ENCODE results near the gene MAP3K2.

GRCh38 chr2:127405255-127405610 lies 17.5 kb upstream of the MAP3K2 start:
- TF ChIP-seq, protein P1, sequence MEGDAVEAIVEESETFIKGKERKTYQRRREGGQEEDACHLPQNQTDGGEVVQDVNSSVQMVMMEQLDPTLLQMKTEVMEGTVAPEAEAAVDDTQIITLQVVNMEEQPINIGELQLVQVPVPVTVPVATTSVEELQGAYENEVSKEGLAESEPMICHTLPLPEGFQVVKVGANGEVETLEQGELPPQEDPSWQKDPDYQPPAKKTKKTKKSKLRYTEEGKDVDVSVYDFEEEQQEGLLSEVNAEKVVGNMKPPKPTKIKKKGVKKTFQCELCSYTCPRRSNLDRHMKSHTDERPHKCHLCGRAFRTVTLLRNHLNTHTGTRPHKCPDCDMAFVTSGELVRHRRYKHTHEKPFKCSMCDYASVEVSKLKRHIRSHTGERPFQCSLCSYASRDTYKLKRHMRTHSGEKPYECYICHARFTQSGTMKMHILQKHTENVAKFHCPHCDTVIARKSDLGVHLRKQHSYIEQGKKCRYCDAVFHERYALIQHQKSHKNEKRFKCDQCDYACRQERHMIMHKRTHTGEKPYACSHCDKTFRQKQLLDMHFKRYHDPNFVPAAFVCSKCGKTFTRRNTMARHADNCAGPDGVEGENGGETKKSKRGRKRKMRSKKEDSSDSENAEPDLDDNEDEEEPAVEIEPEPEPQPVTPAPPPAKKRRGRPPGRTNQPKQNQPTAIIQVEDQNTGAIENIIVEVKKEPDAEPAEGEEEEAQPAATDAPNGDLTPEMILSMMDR (conservative IDR thresholded peaks at IDR 0.05; ENCODE audit: low read depth, low read length): no peak
- no peak for TF ChIP-seq MAFK (IDR thresholded peaks at IDR 0.05; ENCODE audit: low read depth, low read length)
- TF ChIP-seq POLR2A (IDR thresholded peaks at IDR 0.05; ENCODE audit: low read depth, low read length): no peak
- TF ChIP-seq MAZ (IDR thresholded peaks at IDR 0.05; ENCODE audit: borderline replicate concordance, low read depth, low read length): no peak
